Testis (tissue), 3 donors: ENCODE data around the gene MRPL24. TPM values are rescaled to one million over a fixed set of nuclear protein-coding genes. Genes with fewer than 3 reads are reported as not detected.

ENCODE experiments used
- DNase-seq: peaks from one replicate; pipeline ENCODE4 v3.0.0-alpha.2; 2019
- H3K27ac ChIP-seq, 2 donors: fragments of 200-600 bp; sonication (generic); one replicate each; pipeline ENCODE4 v1.5.1; 2019
- H3K27me3 ChIP-seq: fragments of 200-600 bp; sonication (generic); one replicate; pipeline ENCODE4 v1.5.1; 2019
- H3K36me3 ChIP-seq: fragments of 200-600 bp; sonication (generic); one replicate; pipeline ENCODE4 v1.5.1; 2017; ENCODE audit warnings: low read depth; ENCODE audit errors: missing control alignments
- H3K4me1 ChIP-seq: fragments of 200-600 bp; sonication (generic); one replicate; pipeline ENCODE4 v1.5.1; 2019
- H3K4me3 ChIP-seq, 2 donors: fragments of 200-600 bp; sonication (generic); one replicate each; pipeline ENCODE4 v1.5.1; 2017 to 2019
- H3K9me3 ChIP-seq: fragments of 200-600 bp; sonication (generic); one replicate; pipeline ENCODE4 v1.5.1; 2017
- POLR2A ChIP-seq: fragments of 450-650 bp; IDR thresholded peaks from one replicate; pipeline ENCODE4 v1.6.1; 2017; ENCODE audit warnings: antibody characterized with exemption, mild to moderate bottlenecking, moderate library complexity
- WGBS, 2 donors: methylation state at CpG; one replicate each; pipeline ENCODE4 v1.1.5; 2018; 5-methylcytosine and 5-hydroxymethylcytosine counted together
- intact Hi-C: fragments of 100-400 bp; cut with DNase I; formaldehyde crosslinking; loops from one replicate; pipeline ENCODE4 v1.15.1; 2023; ENCODE audit warnings: low total_unique reads
- polyA plus RNA-seq: library from polyadenylated mRNA; stranded (reverse); fragments of 350-450 nt; fragmentation: Illumina TruSeq; extraction: RNeasy Lipid Tissue Mini Kit (QIAGEN cat#74804); gene quantifications from one replicate; pipeline ENCODE4 v1.2.3, GENCODE V29; 2014; ENCODE audit warnings: low read depth, low replicate concordance; ENCODE audit not compliant: insufficient read depth
- total RNA-seq, 2 donors: library from RNA; depleted of rRNA; stranded (reverse); fragments of >200 nt; gene quantifications; one replicate each; pipeline ENCODE4 v1.2.3, GENCODE V29; 2016
- TF ChIP-seq, protein P1 (sequence below), 3 experiments: fragments of 450-650 bp in 2 of 3; fragments of 200-600 bp in 1 of 3; sonication (generic) in 1 of 3; IDR thresholded peaks; one replicate each; pipeline ENCODE4 v1.5.1; 2016 to 2019; ENCODE audit warnings: antibody characterized with exemption in 3 of 3, mild to moderate bottlenecking in 2 of 3, moderate library complexity in 1 of 3

MRPL24 gene
- total and polyA plus RNA-seq, 3 donors from 2014 or later = 36.6 to 101 (median 51.7) TPM

DNA sequence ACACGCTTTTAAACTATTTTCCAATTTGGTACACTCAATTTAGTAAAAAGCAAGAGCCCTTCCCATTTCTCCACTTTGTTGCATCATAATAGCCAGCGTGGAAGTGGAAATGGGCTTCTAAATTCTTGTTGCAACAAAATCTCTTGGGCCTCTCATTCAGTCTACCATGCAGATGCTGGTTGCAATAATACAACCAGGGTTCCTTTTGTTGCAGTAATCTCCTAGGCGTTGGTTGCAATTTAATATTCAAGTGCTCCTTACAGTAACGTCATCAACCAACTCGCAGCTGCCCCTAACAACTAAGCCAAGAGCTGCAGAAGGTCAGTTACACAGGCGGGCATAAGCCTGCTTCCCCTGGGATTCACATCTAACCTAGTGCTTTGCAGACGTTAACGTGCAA, 13.3 kb upstream of the MRPL24 start:
- H3K36me3 ChIP-seq = no peaks in the 10 kb centered on the region
- no peak for DNase-seq
- intact Hi-C loops = no loop called here
- WGBS, 2 donors = 82 to 84% methylated on average over 8 of the region's 8 CpGs
- H3K4me3 ChIP-seq = no peak overlapping the region
- H3K4me1 ChIP-seq = peaks cover 22% of the 10 kb centered on the region
- H3K9me3 ChIP-seq = no peaks in the 10 kb centered on the region
- H3K27me3 ChIP-seq = no peaks in the 10 kb centered on the region
- H3K27ac ChIP-seq = no peak overlapping the region
- TF ChIP-seq, protein P1, sequence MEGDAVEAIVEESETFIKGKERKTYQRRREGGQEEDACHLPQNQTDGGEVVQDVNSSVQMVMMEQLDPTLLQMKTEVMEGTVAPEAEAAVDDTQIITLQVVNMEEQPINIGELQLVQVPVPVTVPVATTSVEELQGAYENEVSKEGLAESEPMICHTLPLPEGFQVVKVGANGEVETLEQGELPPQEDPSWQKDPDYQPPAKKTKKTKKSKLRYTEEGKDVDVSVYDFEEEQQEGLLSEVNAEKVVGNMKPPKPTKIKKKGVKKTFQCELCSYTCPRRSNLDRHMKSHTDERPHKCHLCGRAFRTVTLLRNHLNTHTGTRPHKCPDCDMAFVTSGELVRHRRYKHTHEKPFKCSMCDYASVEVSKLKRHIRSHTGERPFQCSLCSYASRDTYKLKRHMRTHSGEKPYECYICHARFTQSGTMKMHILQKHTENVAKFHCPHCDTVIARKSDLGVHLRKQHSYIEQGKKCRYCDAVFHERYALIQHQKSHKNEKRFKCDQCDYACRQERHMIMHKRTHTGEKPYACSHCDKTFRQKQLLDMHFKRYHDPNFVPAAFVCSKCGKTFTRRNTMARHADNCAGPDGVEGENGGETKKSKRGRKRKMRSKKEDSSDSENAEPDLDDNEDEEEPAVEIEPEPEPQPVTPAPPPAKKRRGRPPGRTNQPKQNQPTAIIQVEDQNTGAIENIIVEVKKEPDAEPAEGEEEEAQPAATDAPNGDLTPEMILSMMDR (IDR thresholded peaks at IDR 0.05) = no peak
- no peak for TF ChIP-seq POLR2A

DNA sequence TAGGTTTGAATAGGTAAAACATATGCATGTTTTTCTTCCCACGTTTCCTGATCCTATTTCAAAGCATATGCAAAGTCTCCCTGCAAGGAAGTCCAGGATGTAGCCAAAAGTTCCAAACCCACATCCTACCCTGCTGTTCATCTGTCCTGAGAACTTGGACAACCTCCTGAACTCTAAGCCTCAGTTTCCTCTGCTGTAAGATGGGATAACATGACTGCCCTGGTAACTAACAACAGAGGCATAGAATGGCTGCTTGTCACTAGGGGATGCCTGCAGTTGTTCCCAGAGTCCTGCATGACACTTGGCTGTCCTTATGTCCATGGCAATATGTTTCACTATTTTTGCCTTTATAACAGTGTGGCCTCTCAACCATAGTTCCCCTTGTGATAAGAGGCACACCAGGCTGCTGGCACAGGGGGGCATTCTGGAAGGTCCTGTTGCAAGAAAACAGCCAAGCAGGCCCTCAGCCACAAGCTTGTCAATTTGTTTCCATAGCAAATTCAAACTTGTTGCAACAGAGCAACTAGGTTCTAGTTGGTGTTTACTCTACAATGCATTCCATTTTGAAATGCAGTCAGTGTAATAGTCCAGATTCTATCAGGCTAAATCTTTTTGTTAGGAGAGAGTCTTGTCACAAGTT, 12.1 kb upstream of the MRPL24 start:
- intact Hi-C loops = no loop called here
- Histone ChIP-seq H3K27me3 (no peaks in the 10 kb centered on the region), H3K4me3 (no peak overlapping the region), H3K36me3 (no peaks in the 10 kb centered on the region), H3K4me1 (peaks cover 35% of the 10 kb centered on the region), H3K9me3 (no peaks in the 10 kb centered on the region), H3K27ac (no peak overlapping the region)
- 8 to 24% methylated on average over 1 of the region's 1 CpG for WGBS, 2 donors
- no peak for DNase-seq
- no peak for TF ChIP-seq POLR2A
- TF ChIP-seq, protein P1 (IDR thresholded peaks at IDR 0.05) = no peak

DNA sequence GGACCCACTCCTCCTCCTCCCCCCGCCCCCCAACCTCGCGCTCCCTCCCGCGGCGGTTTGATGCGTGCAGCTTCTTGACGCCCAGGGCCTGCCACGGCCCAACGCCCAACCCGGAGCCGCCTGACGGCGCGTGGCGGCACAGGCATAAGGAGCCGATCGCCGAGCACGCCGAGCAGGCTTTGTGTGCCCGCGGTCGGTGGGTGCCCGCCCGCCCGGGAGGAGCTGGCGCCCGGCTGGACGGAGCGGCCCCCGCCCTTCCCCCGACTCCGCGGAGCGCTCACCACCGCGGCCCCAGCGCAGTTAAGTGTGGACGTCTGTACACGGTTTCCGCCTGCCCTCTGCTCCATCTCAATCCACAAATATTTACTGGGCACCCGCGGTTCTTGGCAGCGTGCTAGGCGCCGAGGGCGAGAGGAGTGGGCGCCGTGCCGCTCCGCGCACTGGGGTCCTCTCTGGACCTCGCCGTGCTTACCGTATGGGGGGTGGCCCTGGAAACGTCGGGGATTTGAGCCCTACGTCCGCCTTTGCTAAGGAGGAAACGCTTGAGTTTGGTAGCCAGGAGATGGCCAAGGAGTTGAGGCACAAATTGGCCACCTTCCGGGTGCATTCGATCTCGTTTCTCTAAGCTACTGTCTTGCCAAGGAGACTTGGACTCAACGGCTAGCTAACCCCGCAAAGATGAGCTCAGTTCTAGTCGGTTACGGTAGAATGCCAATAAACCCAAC, 11.0 kb upstream of the MRPL24 start:
- Histone ChIP-seq H3K27me3 (no peaks in the 10 kb centered on the region), H3K27ac (peak overlapping the region; percentile 79 to 97), H3K4me1 (peaks cover 42% of the 10 kb centered on the region), H3K4me3 (peak overlapping the region; percentile 78 to 99), H3K9me3 (no peaks in the 10 kb centered on the region), H3K36me3 (no peaks in the 10 kb centered on the region)
- intact Hi-C loops = no loop called here
- 0 to 1% methylated on average over 14 to 68 of the region's 68 CpGs for WGBS, 2 donors
- DNase-seq = peak; percentile 97
- TF ChIP-seq POLR2A = no peak
- TF ChIP-seq, protein P1 (IDR thresholded peaks at IDR 0.05) = peak in 1 of 3 experiments; percentile 20

DNA sequence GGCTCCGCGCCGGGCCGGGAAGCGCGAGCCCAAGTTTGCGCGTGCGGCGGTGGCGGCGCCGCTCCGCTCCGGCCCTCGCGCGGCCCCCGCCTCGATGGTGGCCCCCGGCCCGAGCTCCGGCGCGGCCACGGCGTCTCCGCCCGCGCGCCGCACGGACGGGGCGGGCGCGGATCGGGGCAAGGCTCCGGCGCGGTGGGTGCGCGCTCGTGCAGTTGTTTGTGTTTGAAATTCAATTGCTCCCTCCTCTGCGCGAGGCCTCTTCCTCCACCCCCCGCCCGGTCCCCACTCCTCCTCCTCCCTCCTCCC, 10.5 kb upstream of the MRPL24 start, which contains the start of gene HDGF:
Gene HDGF, minus strand, starts transcription at position 225 of the 306 bp plus-strand sequence. CDS start 246 bp downstream, outside the sequence.
- Histone ChIP-seq H3K4me3 (peak within 1 kb of the TSS; percentile 78 to 99), H3K4me1 (peaks cover 46% of the 10 kb centered on the region), H3K9me3 (no peaks in the 10 kb centered on the region), H3K27ac (peak within 1 kb of the TSS; percentile 97), H3K36me3 (no peaks in the 10 kb centered on the region), H3K27me3 (no peaks in the 10 kb centered on the region)
- DNase-seq = no peak
- intact Hi-C loops = no loop called here
- 0% methylated on average over 1 to 22 of the region's 48 CpGs for WGBS, 2 donors
- TF ChIP-seq POLR2A = no peak
- TF ChIP-seq, protein P1 (IDR thresholded peaks at IDR 0.05) = no peak
